GM21390 (cell line): ENCODE measurements around the gene AMZ1.
"Not testable (repeated sequence)": the region's sequence is repeated elsewhere in the genome, so short reads cannot be mapped to it uniquely, and the experiment has no call there.

Experiments used
- ATAC-seq: cut with Tn5 transposase; IDR thresholded peaks from one replicate; pipeline ENCODE4 v1.9.1; 2021; ENCODE audit not compliant: unreplicated experiment

The AMZ1 gene

DNA sequence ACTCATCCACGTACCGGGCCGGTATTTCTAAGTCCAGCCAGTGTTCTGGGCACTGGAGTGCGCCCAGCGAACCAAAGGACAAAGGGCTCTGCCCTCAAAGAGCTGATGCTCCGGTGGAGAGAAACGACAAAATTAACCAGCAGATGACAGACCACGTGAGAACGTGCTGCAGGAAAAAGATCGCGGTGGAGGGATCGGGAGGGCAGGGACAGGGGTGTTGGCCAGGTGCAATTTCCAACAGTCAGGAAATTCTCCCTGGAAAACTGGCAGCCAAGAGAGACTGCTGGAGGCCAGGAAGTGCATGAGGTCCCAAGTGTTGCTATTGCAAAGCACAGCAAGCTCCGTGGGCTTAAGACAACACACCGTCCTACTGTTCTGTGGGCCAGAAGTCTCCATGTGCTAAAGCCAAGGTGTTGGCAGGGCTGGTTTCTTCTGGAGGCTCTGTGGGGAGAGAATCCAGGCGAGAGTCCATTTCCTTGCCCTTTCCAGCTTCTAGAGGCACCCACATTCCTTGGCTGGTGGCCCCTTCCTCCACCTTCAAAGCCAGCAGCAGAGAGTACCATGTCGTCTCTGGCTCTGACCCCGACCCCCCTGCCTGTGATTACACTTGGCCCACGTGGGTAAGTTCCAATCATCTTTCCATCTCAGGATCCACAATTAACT is 21.3 kb upstream of the AMZ1 start:
- no peak for ATAC-seq

DNA sequence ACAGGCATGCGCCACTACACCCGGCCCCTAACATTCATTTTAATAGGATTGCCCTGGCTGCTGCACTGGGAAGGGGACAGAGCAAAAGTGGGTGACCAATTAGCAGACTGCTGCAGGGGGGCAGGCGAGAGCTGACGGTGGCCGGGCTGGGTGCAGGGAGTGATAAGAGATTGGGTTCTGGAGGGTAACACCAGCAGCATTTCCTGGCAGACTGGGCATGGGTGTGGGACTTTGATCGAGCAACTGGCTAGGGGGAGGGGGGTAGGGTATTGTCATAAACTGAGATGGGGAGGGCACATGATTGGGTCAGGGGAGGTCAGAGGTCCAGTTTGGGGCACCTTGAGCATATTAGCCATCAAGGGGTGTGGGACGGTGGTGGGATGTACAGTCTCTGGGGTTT is 20.2 kb upstream of the AMZ1 start:
- no peak for ATAC-seq

DNA sequence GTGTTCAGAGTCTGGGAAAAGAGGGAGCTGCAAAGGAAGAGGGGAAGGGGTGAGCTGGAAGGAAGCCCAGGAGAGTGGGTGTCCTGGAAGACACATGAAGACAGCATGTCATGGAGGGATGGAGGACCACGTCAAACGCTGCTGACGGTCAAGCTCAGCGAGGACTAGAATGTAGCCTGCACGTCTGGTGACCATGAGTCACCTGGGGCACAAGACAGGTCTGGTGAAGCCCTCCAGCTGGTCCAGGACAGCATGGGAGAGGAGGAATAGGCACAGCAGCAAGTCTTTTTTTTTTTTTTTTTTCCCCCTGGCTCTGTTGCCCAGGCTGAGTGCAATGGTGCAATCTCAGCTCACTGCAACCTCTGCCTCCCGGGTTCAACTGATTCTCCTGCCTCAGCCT is 19.6 kb upstream of the AMZ1 start:
- no peak for ATAC-seq

DNA sequence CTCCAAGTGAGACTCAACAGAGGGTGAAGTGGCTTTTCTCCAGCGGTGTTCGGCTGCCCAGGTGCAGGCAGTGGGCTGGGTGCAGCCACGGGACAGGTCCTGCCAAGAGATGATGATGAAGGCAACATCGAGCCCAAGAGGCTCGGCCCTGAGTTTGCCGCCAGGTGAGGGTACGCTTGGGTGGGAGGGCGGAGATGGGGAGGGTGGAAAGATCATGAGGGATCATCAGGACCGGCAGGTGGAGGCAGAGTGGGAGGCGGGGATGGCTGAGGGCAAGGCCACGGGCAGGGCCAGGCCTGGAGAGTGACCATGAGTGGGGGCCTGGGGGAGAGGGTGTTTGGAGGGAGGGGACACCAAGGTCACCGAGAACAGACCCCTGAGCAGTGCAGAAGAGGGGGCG is 17.8 kb upstream of the AMZ1 start:
- no peak for ATAC-seq

DNA sequence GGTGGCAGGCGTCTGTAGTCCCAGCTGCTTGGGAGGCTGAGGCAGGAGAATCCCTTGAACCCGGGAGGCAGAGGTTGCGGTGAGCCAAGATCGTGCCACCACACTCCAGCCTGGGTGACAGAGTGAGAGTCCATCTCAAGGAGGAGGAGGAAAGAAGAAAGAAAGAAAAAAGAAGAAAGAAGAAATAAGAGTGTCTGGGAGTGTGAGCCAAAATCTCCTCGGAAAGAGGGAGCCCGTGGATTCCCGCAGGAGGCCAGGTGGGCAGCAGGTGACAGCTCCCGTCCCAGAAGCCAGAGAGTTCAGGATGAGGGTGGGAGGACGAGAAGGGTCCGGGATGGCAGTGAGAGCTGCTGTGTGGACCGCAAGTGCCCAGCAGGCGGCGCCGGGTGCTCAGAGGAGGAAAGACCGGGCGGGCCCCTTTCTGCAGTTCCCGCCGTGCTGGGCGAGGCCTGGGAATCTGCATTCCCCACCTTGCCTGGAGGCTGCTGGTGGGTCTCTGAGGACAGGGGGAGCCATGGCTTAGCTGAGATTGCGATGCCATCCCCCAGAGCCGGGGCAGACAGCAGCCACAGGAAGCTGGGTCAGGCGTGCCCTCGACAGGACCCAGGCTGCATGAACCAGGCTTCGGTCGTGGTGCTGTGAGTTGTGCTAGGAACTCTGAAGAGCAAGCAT is 17.1 kb upstream of the AMZ1 start:
- peak; percentile 67 for ATAC-seq

DNA sequence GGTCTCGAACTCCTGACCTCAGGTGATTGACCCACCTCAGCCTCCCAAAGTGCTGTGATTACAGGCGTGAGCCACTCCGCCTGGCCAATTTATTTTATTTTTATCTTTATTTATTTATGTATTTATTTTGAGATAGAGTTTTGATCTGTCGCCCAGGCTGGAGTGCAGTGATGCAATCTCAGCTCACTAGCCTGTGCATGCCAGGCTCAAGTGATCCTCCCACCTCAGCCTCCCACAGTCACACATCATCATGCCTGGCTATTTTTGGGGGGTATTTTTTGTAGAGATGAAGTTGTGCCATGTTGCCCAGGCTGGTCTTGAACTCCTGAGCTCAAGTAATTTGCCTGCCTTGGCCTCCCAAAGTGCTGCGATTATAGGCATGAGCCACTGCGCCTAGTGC is 14.8 kb upstream of the AMZ1 start:
- not testable (repeated sequence) for ATAC-seq

DNA sequence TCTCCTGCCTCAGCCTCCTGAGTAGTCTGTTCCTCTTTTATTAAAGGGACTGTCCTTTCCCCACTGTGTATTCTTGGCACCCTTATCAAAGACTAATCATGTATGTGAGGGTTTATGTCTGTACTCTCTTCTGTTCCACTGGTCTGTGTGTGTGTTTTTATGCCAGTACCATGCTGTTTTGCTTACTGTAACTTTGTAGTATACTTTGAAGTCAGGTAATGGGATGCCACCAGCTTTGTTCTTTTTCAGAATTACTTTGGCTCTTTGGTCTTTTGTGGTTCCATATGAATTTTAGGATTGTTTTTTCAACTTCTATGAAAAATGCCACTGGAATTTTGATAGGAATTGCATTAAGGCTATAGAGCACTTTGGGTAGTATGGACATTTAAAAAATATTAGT is 14.1 kb upstream of the AMZ1 start:
- no peak for ATAC-seq

DNA sequence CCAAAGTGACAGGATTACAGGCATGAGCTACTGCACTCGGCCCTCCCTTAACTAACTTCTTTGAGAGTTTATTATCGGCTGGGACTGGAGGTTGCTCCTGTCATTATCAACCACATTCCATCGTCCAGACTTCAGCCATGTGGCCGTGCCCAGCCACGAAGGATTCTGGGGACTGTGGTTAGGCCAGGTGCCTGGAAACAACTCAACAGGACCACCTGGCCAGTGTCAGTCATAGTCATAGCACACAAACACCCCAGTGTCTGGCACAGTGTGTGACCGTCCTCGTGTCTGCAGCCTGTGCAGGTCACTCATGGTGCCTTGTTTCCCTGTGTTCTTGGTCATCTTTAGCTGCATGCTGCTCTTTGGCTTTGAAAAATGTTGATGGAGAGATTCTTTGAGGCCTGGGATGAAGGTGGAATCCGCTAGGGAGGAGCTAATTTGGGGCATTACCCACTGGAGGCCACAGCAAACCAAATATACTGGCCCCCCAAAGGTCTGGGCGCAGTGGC is 12.7 kb upstream of the AMZ1 start:
- ATAC-seq, result no peak

DNA sequence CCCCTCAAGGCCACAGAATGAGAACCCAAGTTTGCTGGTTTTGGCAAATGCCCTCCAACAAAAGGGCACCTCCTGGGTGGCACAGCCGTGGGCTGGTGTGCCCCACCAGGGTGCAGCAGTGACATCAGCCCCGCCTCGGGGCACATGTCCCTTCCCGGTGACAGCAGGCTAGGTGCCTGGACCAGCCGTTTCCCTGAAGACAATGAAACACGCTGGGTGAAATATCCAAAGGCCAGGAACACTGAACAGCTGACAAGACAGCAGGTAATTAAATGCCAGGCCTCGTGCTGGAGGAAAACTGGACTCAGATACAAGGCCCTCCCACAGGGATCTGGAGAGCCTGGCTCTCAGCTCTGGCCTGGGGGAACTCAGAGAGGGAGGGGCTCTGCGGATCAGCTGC is 11.4 kb upstream of the AMZ1 start:
- not testable (repeated sequence) for ATAC-seq

DNA sequence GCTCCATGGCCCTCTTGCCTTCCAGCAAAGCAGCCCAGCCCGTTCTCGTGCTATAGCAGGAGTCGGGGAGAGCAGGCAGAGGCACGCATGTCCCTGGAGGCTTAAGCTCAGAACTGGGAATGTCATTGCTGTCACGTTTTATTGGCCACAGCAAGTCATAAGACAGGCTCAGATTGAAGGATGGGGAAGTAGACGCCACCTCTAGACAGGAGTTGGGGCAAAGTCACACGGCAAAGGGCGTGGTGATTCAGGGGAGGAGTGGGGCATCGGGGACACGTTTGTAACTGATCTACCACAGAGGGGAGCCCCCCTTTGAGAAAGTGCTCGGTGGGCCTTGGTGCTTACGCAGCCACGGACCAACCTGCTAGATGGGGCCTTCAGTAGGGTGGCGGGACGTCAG is 9.5 kb upstream of the AMZ1 start:
- ATAC-seq, result not testable (repeated sequence)

DNA sequence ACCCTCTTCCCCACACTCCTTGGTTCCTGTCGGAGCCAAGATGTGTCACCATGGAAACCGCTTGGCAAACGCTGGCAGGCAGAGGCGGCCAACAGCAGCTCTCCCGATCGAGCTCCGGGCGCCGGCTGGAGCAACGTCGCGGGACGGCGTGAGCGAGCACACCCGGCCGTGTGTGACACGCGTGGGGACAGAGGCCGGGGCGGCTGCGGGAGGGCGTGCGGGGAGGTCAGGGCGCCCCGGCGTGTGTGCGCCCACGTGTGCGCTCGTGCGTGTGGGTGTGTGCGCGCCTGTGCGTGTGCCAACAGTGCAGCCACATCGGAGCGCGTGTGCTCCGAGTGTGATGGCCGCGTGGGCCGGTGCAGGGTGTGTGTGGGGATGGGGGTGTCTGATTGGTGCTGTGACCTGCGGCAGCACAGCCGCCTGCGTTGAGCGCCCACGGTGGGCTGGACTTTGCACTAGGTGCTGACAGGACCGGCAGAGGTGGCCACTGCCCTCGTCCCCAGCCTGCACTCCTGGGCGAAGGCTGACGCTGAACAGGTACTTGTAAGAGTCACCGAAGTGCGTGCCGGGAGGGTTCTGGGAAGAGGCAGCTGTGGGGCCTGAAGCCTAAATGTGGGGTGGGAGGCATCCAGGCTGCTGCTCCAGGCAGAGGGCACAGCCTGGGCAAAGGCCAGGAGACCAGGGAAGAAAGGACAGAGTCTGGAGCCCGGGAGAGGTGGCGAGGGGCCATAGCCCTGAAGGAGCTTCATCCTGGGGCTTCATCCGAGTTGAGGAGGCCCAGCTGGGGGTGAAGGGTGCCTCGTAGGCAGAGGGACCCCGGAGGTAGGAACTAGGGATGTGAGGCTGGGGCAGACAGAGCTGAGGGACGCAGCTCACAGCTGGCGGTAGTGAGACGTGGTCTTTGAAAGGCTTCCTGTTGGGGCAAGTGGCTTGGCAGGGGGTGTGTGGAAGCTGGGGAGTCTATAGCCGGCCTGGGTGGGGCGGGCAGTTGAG is 8.6 kb upstream of the AMZ1 start:
- not testable (repeated sequence) for ATAC-seq

DNA sequence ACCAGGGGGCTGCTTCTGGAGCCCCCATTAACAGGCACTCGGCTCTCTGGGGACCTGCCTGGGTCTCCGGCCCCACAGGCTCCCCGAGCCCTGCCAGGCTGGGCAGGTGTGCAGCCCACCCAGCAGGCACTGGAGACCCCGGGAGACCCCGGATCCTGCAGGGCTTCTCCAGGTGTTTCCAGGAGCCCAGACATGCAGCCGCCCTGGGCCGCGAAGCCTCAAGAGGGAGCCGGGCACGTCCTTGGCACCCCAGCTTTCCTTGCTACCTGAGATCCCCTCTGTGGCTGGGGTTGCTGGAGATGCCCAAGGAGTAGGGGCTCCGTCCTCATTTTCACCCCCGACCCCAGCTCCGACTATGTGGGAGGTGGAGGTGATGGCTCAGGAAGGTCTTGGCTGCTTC is 7.7 kb upstream of the AMZ1 start:
- no peak for ATAC-seq

DNA sequence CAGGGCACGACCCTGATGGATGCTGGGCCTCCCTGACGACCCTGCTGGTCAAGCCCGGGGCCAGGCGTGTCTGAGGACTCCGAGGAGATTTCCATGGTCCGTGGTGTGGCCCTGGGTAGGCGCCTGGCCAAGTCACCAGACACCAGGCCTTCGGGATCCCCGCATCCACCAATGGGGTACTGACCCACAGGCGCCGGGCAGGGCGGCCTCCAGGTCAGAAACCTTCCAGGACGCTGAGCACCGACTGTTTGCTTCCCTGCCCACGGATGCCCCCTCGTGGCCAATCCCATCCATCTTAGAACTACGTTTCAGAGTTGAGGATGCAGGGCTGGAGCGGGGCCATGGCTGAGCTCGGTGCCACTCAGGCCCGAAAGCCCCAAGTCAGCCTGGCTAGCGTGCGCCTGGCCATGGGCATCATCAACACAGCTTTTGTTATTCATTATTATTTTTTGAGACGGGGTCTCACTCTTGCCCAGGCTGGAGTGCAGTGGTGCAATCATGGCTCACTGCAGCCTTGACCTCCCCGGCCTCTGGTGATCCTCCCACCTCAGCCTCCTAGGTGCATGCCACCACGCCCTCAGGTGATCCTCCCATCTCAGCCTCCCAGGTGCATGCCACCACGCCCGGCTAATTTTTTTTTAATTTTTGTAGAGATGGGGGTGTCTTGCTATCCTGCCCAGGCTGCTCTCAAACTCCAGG is 7.1 kb upstream of the AMZ1 start:
- ATAC-seq, result no peak

DNA sequence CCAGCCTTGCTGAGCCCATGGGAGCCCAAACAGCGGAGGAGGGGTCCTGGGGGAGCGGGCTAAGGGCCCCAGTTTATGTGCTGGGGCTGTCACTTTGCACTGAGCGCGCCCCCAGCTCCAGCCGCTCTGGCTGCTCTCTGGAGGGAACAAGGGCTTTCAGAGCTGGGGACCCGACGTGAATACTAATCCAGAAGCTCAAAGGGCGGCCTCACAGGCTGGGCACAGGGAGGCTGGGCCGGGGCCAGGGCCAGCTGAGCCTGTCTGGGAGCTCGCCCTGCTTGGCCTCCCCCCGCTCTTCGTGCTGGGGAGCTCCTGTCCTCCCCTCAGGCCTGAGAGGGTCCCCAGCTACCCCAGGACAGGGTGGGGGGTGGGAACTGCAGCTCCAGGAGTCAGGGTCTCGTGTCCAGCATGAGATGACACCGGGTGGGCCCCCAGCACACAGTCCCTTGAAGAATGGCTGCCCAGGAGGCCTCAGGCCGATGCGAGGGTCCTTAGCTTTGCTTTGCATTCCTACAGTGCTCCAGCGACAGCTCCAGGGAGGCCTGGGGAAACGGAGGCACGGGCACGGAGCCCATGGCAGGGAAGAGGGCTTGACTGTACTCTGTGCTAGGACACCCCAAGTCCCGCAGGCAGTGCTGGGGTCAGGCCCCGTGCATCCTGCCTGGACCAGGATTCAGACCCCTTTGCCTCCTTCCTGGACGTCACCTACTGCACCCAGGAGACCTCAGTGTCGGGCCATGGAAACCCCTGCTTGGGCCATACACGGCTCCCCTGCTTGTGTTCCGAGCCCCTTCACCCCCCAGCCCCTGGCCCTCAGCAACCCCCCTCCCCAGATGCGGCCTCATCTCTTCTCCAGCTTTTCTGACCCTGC is 5.8 kb upstream of the AMZ1 start:
- no peak for ATAC-seq

DNA sequence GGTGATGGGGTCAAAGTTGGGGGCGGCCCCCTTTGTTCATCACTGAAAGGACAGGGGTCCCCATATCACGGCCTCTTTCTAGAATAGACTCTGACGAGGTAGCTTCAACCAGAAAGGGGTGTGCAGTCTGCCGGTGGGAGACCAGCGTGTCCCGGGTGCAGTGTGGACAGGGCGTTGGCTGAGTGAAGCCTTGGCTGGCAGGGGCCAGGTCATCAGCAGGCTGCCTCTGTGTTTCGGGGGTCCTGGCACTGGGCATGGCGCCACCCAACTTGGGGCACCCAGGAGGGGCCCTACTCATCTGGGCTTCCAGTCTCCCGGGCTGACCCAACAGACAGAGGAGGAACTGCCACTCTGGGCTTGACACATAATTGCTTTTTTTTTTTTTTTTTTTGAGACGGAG is 3.5 kb upstream of the AMZ1 start:
- ATAC-seq, result no peak

DNA sequence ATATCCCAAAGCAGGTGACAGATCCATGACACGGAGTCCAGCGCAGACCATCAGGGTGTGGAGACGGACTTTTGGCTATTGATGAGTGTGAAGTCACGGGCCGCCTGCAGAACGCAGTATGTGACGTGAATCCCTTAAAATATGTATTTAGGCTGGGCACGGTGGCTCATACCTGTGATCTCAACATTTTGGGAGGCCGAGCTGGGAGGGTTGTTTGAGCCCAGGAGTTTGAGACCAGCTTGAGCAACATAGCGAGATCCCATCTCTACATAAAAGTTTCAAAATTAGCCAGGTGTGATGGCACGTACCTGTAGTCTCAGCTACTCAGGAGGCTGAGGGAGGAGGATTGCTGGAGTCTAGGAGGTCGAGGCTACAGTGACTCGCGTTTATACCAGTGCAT is 1.9 kb upstream of the AMZ1 start:
- no peak for ATAC-seq

DNA sequence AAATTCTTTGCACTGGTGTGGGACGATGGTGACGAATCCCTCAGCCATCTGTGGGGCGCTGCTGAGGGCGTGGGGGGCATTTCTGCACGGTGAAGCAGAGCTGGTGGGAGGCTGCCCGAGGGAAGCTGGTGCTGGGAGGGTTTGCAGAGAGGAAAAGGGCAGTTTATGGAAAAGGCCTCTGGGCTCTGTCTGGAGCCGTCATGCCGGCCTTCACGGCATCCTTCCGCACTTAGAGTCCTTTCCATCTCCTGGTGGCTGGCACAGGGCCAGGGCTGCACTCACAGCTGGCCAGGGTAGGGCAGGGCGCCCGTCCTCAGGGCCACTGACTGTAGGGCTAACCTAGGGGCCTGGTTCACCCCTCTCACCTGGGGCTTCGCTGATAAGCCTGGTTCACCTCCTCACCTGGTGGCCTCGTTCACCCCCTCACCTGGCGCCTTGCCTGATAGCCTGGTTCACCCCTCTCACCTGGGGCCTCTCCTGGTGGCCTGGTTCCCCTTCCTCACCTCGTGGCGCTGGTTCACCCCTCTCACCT is 598 bp upstream of the AMZ1 start:
- no peak for ATAC-seq

DNA sequence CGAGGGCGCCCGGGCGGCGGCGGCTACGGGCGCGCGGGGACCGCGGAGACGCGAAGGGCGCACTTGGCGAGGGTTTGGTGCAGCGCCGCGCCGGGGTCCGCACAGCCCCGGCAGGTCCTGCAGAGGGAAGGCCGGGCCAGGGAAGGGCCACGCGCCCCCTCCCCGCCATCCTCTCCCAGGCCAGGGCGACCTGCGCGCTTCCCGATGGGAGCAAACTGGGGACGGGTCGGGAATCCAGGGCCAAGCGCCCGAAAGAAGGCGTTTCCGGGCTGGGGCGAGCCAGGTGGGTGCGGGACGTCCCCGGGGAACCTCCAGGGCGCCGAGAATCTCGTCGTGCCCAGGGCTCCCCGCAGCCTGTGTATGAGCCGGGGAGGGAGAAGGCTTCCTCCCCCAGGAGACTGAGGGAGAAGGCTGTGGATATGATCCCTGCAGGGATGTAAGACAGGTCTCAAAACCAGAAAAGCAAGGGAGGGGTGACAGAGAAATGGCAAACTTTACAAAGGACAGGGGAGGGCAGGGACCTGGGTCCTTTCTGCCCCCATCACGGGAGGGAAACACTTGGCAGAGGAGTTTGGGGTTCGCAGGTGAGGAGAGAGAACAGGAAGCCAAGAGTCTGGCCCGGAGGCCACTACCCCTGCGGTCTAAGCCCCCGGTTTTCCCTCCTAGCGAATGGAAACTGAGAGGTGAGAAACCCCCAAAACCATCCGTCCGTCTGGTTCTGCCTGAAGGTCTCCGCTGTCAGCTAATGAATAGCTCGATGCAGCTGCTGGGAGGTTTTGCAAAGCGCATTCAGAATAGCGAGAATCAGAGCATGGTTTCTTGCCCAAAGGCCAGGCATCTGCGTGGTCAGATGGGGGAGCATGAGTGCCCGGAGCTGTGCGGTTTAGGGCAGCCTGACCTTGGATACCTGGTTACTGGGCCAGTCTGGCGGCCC is 674 bp downstream of the AMZ1 start:
- peak; percentile 85 for ATAC-seq
